Measurements from ENCODE around the gene STARD8.
"Not testable (repeated sequence)": the region's sequence is repeated elsewhere in the genome, so short reads cannot be mapped to it uniquely, and the experiment has no call there.

The STARD8 gene

GRCh38 chrX:68656473-68656872 is 9.0 kb downstream of the STARD8 start:
- DNase-seq, ATAC-seq: not testable (repeated sequence)

- ATAC-seq (no peak), DNase-seq (no peak)
Measured at GRCh38 chrX:68658530-68658929, 11.1 kb downstream of the STARD8 start.

- ATAC-seq: no peak
- DNase-seq: no peak
Measured at GRCh38 chrX:68659385-68659784, 11.9 kb downstream of the STARD8 start.

GRCh38 chrX:68659786-68660185 is 12.3 kb downstream of the STARD8 start:
- no peak for DNase-seq
- ATAC-seq: no peak

GRCh38 chrX:68660746-68661145 is 13.3 kb downstream of the STARD8 start:
- ATAC-seq: no peak
- no peak for DNase-seq

GRCh38 chrX:68665502-68665901 is 18.0 kb downstream of the STARD8 start:
- no peak for ATAC-seq
- DNase-seq: no peak

GRCh38 chrX:68666580-68666979 is 19.1 kb downstream of the STARD8 start:
- ATAC-seq: no peak

GRCh38 chrX:68669094-68669860 is 21.8 kb downstream of the STARD8 start:
- ATAC-seq (no peak), DNase-seq (no peak)

More at GRCh38 chrX:68666580-68666979, 19.1 kb downstream of the STARD8 start:
- DNase-seq: no peak

GRCh38 chrX:68669871-68670270 is 22.4 kb downstream of the STARD8 start:
- no peak for DNase-seq
- ATAC-seq: no peak

- ATAC-seq (no peak), DNase-seq (no peak)
Measured at GRCh38 chrX:68671221-68671620, 23.8 kb downstream of the STARD8 start.

- ATAC-seq: no peak
- no peak for DNase-seq
Measured at GRCh38 chrX:68672581-68673318, 25.3 kb downstream of the STARD8 start.

- DNase-seq (no peak), ATAC-seq (no peak)
Measured at GRCh38 chrX:68675571-68675970, 28.1 kb downstream of the STARD8 start.

GRCh38 chrX:68676335-68676734 is 28.9 kb downstream of the STARD8 start:
- ATAC-seq (no peak), DNase-seq (no peak)

GRCh38 chrX:68677998-68678397 is 30.5 kb downstream of the STARD8 start:
- no peak for ATAC-seq

GRCh38 chrX:68681443-68681941 is 34.0 kb downstream of the STARD8 start:
- peak; percentile 51 for ATAC-seq
- peak; percentile 7 for DNase-seq

More at GRCh38 chrX:68677998-68678397, 30.5 kb downstream of the STARD8 start:
- no peak for DNase-seq

GRCh38 chrX:68682790-68683189 is 35.3 kb downstream of the STARD8 start:
- ATAC-seq: no peak

GRCh38 chrX:68683580-68683979 is 36.1 kb downstream of the STARD8 start:
- DNase-seq: no peak
- no peak for ATAC-seq

More at GRCh38 chrX:68682790-68683189, 35.3 kb downstream of the STARD8 start:
- DNase-seq: no peak

- peak; percentile 45 for DNase-seq
- ATAC-seq: peak; percentile 32
Measured at GRCh38 chrX:68684291-68684918, 36.9 kb downstream of the STARD8 start.

- DNase-seq (no peak), ATAC-seq (no peak)
Measured at GRCh38 chrX:68684919-68685304, 37.4 kb downstream of the STARD8 start.

- ATAC-seq: no peak
- DNase-seq: no peak
Measured at GRCh38 chrX:68685685-68686084, 38.2 kb downstream of the STARD8 start.

GRCh38 chrX:68686097-68686977 is 38.9 kb downstream of the STARD8 start:
- peak; percentile 25 for ATAC-seq
- DNase-seq: peak; percentile 32

GRCh38 chrX:68688931-68689330 is 41.5 kb downstream of the STARD8 start:
- ATAC-seq, DNase-seq: not testable (repeated sequence)
